Smooth muscle cell (in vitro differentiated cells): Measurements from ENCODE around the gene C6orf58. TPM values are rescaled to one million over a fixed set of nuclear protein-coding genes. Genes with fewer than 3 reads are reported as not detected.

Experiments used
- DNase-seq: peaks from one replicate; lab custom pipeline; 2025; ENCODE audit not compliant: unreplicated experiment; lab: John Stamatoyannopoulos, UW
- H2AFZ ChIP-seq: fragments of 200-600 bp; sonication (generic); 2 replicates; pipeline ENCODE4 v1.6.0; 2016; ENCODE audit warnings: antibody characterized with exemption, low read depth, mild to moderate bottlenecking
- H3F3A ChIP-seq: fragments of 200-600 bp; sonication (generic); 2 replicates; pipeline ENCODE4 v1.6.0; 2017; ENCODE audit warnings: antibody characterized with exemption, low read depth
- H3K27ac ChIP-seq: fragments of 200-600 bp; sonication (generic); 2 replicates; pipeline ENCODE4 v1.5.1; 2016; ENCODE audit warnings: low read depth, mild to moderate bottlenecking
- H3K27me3 ChIP-seq: fragments of 200-600 bp; sonication (generic); 2 replicates; pipeline ENCODE4 v1.6.1; 2016; ENCODE audit warnings: low read depth, mild to moderate bottlenecking
- H3K36me3 ChIP-seq: fragments of 200-600 bp; sonication (generic); 2 replicates; pipeline ENCODE4 v1.5.1; 2016; ENCODE audit warnings: low read depth
- H3K4me1 ChIP-seq: fragments of 200-600 bp; sonication (generic); 2 replicates; pipeline ENCODE4 v1.5.1; 2016; ENCODE audit warnings: low read depth
- H3K4me2 ChIP-seq: fragments of 200-600 bp; sonication (generic); 2 replicates; pipeline ENCODE4 v1.6.0; 2016; ENCODE audit warnings: mild to moderate bottlenecking
- H3K4me3 ChIP-seq: fragments of 200-600 bp; sonication (generic); 2 replicates; pipeline ENCODE4 v1.5.1; 2016; ENCODE audit warnings: mild to moderate bottlenecking
- H3K79me2 ChIP-seq: fragments of 200-600 bp; sonication (generic); 2 replicates; pipeline ENCODE4 v1.6.0; 2016; ENCODE audit warnings: low read depth, mild to moderate bottlenecking
- H3K9ac ChIP-seq: fragments of 200-600 bp; sonication (generic); 2 replicates; pipeline ENCODE4 v1.6.0; 2016; ENCODE audit warnings: low read depth
- H3K9me3 ChIP-seq: fragments of 200-600 bp; sonication (generic); replicated peaks from 2 replicates; pipeline ENCODE4 v1.5.1; 2016; ENCODE audit warnings: low read depth
- H4K20me1 ChIP-seq: fragments of 200-600 bp; sonication (generic); 2 replicates; pipeline ENCODE4 v1.6.0; 2016; ENCODE audit warnings: low read depth
- CTCF ChIP-seq: fragments of 200-600 bp; sonication (generic); IDR thresholded peaks from 2 replicates; pipeline ENCODE4 v1.5.1; 2017; ENCODE audit warnings: borderline replicate concordance, mild to moderate bottlenecking, antibody characterized with exemption; ENCODE audit not compliant: insufficient read depth, poor library complexity, severe bottlenecking
- WGBS: methylation state at CpG from one replicate; pipeline ENCODE4 v1.1.7; 2016; ENCODE audit warnings: low lambda C conversion rate; 5-methylcytosine and 5-hydroxymethylcytosine counted together
- polyA plus RNA-seq: library from polyadenylated mRNA; unstranded; fragments of >200 nt; fragmentation: Nextera tagmentation; extraction: Ambion mirVana; gene quantifications from 2 replicates; pipeline ENCODE4 v1.2.1, GENCODE V29; 2016
- total RNA-seq: library from RNA; depleted of rRNA; stranded (reverse); fragments of >200 nt; gene quantifications from 2 replicates; pipeline ENCODE4 v1.2.3, GENCODE V29; 2014

The C6orf58 gene
- total and polyA plus RNA-seq, 2 experiments from 2014 or later: not detected

- H3K9me3 ChIP-seq: no peaks in the 10 kb centered on the region
- DNase-seq: no peak
- no peaks in the 10 kb centered on the region for H3K4me1 ChIP-seq
- no peaks in the 10 kb centered on the region for H3K79me2 ChIP-seq
- H4K20me1 ChIP-seq: no peaks in the 10 kb centered on the region
- H3K27ac ChIP-seq: no peak overlapping the region
- H3K27me3 ChIP-seq: no peaks in the 10 kb centered on the region
- no peak overlapping the region for H3K4me3 ChIP-seq
- H3K4me2 ChIP-seq: no peak overlapping the region
- no peak for TF ChIP-seq CTCF
- no peak overlapping the region for H3K9ac ChIP-seq
- no peaks in the 10 kb centered on the region for H3K36me3 ChIP-seq
- no peaks in the 10 kb centered on the region for H3F3A ChIP-seq
- H2AFZ ChIP-seq: no peak overlapping the region
Observed at GRCh38 chr6:127550403-127550802, 26.6 kb upstream of the C6orf58 start.

- DNase-seq: no peak
- H3K27me3 ChIP-seq: no peaks in the 10 kb centered on the region
- 22% methylated on average over 2 of the region's 2 CpGs for WGBS
- no peak overlapping the region for H3K27ac ChIP-seq
- no peak overlapping the region for H2AFZ ChIP-seq
- H3K9me3 ChIP-seq: no peaks in the 10 kb centered on the region
- H3K9ac ChIP-seq: no peak overlapping the region
- H3K4me2 ChIP-seq: no peak overlapping the region
- H3K4me3 ChIP-seq: no peak overlapping the region
- H3F3A ChIP-seq: no peaks in the 10 kb centered on the region
- H4K20me1 ChIP-seq: no peaks in the 10 kb centered on the region
- TF ChIP-seq CTCF: peak; percentile 42
- H3K79me2 ChIP-seq: no peaks in the 10 kb centered on the region
- H3K36me3 ChIP-seq: no peaks in the 10 kb centered on the region
- no peaks in the 10 kb centered on the region for H3K4me1 ChIP-seq
Observed at GRCh38 chr6:127554435-127555006, 22.5 kb upstream of the C6orf58 start.

GRCh38 chr6:127561660-127562059, 15.3 kb upstream of the C6orf58 start:
- no peaks in the 10 kb centered on the region for H3K4me1 ChIP-seq
- TF ChIP-seq CTCF: no peak
- H4K20me1 ChIP-seq: no peaks in the 10 kb centered on the region
- no peak overlapping the region for H3K4me2 ChIP-seq
- H3K79me2 ChIP-seq: no peaks in the 10 kb centered on the region
- H3K9me3 ChIP-seq: no peaks in the 10 kb centered on the region
- no peak overlapping the region for H2AFZ ChIP-seq
- no peaks in the 10 kb centered on the region for H3K36me3 ChIP-seq
- no peak for DNase-seq
- no peak overlapping the region for H3K4me3 ChIP-seq
- 100% methylated on average over 1 of the region's 1 CpG for WGBS
- H3K9ac ChIP-seq: no peak overlapping the region
- no peaks in the 10 kb centered on the region for H3F3A ChIP-seq
- no peaks in the 10 kb centered on the region for H3K27me3 ChIP-seq
- no peak overlapping the region for H3K27ac ChIP-seq

- no peak for DNase-seq
- no peaks in the 10 kb centered on the region for H3K36me3 ChIP-seq
Observed at GRCh38 chr6:127564761-127565160, 12.2 kb upstream of the C6orf58 start.

More at GRCh38 chr6:127564761-127565160, 12.2 kb upstream of the C6orf58 start:
- H2AFZ ChIP-seq: no peak overlapping the region
- H3K4me3 ChIP-seq: no peak overlapping the region
- H3K79me2 ChIP-seq: no peaks in the 10 kb centered on the region
- 52% methylated on average over 3 of the region's 3 CpGs for WGBS
- no peak overlapping the region for H3K9ac ChIP-seq
- no peak overlapping the region for H3K4me2 ChIP-seq
- no peak overlapping the region for H3K27ac ChIP-seq
- H3K4me1 ChIP-seq: no peaks in the 10 kb centered on the region
- H3F3A ChIP-seq: no peaks in the 10 kb centered on the region
- no peaks in the 10 kb centered on the region for H3K27me3 ChIP-seq
- H4K20me1 ChIP-seq: no peaks in the 10 kb centered on the region
- no peak for TF ChIP-seq CTCF
- H3K9me3 ChIP-seq: no peaks in the 10 kb centered on the region
